HG03045 (cell line): ENCODE results near the gene SIK3.

Experiments
- ATAC-seq: cut with Tn5 transposase; IDR thresholded peaks from one replicate; pipeline ENCODE4 v1.9.1; 2021; ENCODE audit warnings: mild to moderate bottlenecking, moderate library complexity; ENCODE audit not compliant: unreplicated experiment

SIK3 gene

DNA sequence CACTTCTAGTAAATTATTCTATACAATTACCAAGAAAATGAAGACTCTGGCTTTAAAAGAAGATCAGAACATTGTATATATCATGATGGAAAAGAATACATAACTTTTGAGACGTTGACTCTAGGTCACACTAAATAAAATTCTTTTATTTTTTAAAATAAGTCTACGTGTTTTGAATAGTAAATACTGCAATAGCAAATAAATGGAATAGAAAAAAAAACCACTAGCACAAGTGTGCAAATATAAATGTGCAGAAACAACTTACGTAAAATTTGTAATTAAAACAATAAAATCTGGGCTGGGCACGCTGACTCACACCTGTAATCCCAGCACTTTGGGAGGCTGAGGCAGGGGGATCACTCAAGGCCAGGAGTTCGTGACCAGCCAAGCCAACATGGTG is 17.9 kb downstream of the SIK3 start:
- ATAC-seq, result no peak

DNA sequence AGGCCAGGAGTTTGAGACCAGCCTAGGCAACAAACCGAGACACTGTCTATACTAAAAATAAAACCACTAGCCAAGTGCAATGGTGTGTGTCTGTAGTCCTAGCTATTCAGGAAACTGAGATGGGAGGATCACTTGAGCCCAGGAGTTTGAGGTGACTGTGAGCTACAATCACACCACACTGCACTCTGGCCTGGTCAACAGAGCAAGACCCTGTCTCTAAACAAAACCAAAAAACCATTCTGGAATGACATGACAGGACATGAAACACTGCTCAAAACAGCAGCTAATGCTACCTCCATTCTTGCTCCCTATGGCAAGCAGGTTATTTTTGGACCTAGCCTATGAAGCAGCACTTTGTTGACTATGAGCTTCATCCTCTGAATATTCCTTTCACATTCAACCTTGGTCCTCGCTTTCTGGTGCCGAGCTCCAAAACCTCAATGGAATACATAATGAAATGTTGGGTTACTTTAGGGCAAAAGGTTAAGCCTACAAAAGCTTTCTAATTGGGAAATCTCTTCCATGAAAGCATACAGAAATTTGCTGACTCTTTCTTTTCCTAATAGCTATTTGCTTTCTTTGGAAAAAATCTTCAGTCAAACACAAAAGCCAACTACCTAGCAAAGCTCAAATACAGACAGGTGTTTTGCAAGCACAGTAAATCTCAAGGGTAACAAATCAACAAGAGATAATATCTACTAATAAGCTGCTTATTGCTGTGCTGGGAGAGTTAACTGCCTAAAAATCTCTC is 21.1 kb downstream of the SIK3 start:
- ATAC-seq, result no peak

DNA sequence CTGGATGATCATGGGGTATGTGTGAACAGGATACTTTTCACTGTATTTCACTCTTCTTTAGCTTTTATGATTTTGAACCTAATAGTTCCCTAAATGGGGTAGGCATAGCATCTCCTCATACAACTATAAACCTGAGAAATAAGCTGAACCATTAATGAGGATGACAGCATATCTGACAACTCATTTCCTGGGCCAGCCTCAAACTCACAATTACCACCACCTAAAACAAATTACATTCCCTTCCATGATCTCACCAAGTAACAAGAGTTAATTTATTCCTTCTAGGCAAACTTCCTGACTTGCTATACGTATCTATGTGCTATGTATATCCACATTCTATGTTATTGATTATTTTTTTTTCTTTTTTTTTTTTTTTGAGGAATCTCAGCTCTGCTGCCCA is 23.0 kb downstream of the SIK3 start:
- no peak for ATAC-seq

- no peak for ATAC-seq
Observed at GRCh38 chr11:117074119-117074518, 24.1 kb downstream of the SIK3 start.

GRCh38 chr11:117073539-117073938 is 24.7 kb downstream of the SIK3 start:
- no peak for ATAC-seq

- no peak for ATAC-seq
Observed at GRCh38 chr11:117072517-117073461, 25.4 kb downstream of the SIK3 start.

GRCh38 chr11:117071344-117071787 is 26.9 kb downstream of the SIK3 start:
- no peak for ATAC-seq

- no peak for ATAC-seq
Observed at GRCh38 chr11:117070016-117070415, 28.2 kb downstream of the SIK3 start.

GRCh38 chr11:117068303-117068860 is 29.8 kb downstream of the SIK3 start:
- no peak for ATAC-seq

- ATAC-seq, result no peak
Observed at GRCh38 chr11:117066959-117067358, 31.3 kb downstream of the SIK3 start.

- ATAC-seq, result no peak
Observed at GRCh38 chr11:117064275-117064674, 34.0 kb downstream of the SIK3 start.

DNA sequence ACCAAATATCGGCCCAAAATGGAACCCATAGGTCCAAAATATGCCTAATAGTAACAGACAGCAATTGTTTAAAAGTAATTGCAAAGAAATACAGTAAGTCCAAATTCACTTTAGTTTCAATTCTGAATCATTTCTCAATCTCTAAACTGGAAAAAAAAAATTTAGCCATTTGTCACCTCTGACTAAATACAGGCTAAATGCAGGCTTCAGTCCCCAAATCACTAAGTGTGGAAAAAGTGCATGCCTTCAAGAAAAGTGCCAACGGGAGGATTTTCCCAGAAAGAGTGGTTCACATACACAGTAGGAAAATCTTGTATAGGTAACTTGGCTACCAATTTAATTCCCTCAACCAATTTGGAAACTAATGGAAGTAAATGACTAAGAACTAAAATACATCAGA is 35.7 kb downstream of the SIK3 start:
- no peak for ATAC-seq

- ATAC-seq, result no peak
Observed at GRCh38 chr11:117061256-117061655, 37.0 kb downstream of the SIK3 start.

DNA sequence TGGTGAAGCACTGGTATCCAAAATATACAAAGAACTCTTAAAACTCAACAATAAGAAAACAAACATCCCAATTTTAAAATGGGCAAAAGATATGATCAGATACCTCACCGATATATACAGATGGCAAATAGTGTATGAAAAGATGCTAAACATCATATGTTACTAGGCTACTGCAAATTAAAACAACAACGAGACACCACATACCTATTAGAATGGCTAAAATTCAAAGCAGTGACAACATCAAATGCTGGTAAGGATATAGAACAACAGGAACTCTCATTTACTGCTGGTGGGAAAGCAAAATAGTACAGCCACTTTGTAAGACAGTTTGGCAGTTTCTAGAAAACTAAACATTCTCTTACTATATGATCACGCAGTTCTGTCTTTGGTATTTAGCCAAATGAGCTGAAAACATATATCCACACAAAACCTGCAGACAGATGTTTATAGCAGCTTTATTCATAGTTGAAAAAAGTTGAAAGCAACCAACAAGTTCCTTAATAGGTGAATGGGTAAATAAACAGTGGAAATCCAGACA is 38.5 kb downstream of the SIK3 start:
- ATAC-seq, result no peak

DNA sequence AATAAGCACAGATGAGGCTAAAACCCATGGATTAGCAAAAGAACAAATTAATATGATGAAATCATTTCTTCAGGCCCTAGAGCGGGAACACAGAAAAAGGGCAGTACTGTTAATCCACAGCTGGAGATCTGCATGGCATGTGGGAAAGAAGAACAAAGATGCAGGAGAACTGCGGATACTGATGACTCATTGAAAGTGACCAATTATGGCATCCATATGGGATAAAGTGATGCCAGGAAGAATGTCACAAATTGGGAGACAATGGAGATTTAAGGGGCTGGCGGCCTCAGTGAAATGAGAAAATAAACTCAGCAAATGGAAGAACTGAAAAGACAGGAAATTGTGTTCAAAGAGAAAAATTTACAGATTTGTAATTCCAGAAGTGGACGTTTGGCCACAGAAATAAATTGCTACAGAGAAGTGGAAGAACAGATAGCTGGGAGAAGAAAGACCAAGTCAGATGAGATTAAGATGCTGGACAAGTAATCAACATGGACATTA is 39.4 kb downstream of the SIK3 start:
- ATAC-seq, result no peak

GRCh38 chr11:117057727-117058126 is 40.5 kb downstream of the SIK3 start:
- no peak for ATAC-seq

- ATAC-seq, result no peak
Observed at GRCh38 chr11:117057317-117057716, 40.9 kb downstream of the SIK3 start.

DNA sequence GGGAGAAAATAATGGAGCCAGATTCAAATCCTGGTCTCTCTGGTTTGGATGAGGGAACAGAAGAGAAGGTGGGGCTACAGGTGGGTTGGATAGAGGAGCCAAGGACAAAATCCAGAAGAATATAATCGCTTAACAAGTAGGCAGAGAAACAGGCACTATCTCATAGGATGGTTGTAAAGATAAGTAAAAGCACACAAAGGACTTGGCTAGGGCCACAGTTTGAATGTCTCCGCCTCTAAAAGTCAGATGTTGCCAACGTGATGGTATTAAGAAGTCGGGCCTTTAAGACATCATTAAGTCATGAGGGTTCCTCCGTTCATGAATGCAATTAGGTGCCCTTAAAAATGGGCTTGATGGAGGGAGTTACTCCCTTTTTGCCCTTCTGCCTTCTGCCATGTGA is 42.8 kb downstream of the SIK3 start:
- ATAC-seq, result no peak

DNA sequence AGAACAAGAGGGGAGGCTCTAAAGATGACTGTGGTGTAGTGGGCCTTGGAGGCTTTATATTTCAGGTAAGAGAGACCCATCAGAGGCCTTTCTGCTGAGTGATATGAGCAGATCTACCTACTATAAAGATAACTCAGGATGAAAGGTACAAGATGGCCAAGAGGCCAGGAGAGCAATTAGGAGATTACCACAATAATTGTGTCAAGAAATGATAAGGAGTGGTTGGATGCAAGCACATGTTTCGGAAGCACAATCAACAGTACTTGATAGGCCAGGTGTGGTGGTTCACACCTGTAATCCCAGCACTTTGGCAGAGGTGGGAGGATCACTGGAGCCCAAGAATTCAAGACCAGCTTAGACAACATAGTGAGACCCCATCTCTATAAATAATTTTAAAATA is 43.8 kb downstream of the SIK3 start:
- no peak for ATAC-seq

- ATAC-seq, result no peak
Observed at GRCh38 chr11:117052196-117053149, 45.8 kb downstream of the SIK3 start.
